HG03097 (cell line): Measurements from ENCODE around the gene CHRND.

Experiments used
- ATAC-seq: cut with Tn5 transposase; IDR thresholded peaks from one replicate; pipeline ENCODE4 v1.9.1; 2021; ENCODE audit not compliant: unreplicated experiment, low FRiP score

The CHRND gene

DNA sequence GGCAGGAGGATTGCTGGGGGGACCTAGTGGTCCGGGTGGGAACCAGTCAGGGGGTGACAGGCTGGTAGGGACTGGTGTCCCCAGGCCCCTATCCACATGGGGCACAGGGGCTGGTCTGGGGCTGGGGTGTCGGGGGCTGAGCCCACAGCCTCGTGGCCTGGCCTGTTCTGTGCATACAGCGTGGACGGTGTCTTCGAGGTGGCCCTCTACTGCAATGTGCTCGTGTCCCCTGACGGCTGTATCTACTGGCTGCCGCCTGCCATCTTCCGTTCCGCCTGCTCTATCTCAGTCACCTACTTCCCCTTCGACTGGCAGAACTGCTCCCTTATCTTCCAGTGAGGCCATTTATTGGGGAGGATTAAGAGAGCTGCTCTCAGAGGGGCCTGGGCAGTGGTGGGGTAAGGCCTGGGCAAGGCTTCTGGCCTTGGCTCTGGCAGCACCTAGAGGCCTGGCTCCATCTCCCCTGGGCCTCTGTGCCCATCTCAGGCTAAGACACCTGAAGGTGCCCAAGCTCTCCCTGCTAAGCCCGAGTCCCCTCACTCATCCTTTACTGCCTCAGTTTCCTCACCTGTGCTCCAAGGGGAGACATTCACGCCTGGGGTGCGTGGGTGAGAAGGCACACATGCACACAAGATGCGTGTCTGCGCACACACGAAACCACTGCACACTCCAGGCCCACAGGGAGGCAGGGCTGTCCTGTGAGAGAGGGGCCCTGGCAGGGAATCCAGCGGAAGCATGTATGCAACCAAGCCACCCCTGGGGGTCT lies 15.4 kb downstream of the CHRND start:
- no peak for ATAC-seq

GRCh38 chr2:232541961-232542714 lies 16.2 kb downstream of the CHRND start:
- no peak for ATAC-seq

GRCh38 chr2:232542715-232543467 lies 16.9 kb downstream of the CHRND start:
- no peak for ATAC-seq

DNA sequence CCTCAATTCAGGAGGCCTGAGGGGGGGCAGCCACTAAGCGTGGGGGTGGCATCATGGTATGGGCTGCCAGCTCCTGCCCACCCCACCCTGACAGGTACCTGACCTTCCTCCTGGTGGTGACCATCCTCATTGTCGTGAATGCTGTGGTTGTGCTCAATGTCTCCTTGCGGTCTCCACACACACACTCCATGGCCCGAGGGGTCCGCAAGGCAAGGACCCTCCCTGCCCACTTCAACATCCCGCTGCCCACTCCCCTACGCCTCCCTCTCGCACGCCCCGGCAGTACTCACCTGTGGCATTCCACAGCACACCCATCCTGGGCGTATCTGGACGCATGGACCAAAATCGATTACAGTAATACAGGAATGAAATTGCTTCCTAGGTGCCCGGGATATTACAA lies 17.5 kb downstream of the CHRND start:
- ATAC-seq: no peak

- ATAC-seq: no peak
Measured at GRCh38 chr2:232543928-232544631, 18.1 kb downstream of the CHRND start.

GRCh38 chr2:232544674-232545073 lies 18.7 kb downstream of the CHRND start:
- ATAC-seq: no peak

DNA sequence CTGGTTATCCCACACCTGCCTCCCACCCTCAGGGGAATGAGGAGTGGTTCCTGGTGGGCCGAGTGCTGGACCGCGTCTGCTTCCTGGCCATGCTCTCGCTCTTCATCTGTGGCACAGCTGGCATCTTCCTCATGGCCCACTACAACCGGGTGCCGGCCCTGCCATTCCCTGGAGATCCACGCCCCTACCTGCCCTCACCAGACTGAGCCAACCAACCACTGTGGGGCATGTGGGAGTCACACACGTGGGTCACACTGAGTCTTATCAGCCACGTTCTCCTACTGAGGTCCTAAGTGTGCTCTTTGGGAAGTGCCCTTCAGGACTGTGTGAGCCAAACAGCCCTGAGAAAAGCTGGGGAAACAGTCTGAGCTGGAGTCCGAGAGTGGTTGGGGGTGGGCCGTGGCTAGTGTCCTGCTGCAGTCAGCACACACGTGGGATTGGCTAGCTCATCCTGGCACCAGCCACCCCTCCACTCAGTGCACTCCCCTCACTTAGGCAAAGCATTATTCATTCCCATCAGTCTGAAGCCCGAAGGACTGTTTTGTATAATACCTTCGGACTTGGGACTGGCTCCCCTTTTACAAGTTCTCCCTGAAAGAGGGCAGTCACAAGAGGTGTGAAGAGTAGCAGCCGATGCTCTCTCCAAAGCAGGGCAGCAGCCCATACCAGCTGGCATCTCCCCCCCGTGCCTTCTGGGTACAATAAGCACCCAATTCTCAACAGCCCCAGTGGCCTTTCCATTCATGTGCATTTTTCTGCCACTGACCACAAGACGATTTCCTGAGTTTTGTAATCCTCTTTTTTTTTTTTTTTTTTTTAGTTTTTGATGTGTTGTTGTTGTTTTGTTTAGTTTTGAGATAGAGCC lies 19.8 kb downstream of the CHRND start:
- ATAC-seq: no peak

DNA sequence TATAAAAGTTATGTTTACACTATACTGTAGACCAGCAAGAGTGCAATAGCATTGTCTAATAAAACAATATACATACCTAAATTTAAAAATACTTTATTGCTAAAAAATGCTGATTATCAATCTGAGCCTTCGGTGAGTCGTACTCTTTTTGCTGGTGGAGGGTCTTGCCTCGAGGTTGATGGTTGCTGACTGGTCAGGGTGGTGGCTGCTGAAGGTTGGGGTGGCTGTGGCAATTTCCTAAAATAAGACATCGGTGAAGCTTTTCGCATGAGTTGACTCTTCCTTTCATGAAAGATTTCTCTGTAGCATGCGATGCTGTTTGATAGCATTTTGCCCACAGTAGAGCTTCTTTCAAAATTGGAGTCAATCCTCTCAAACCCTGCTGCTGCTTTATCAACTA lies 22.0 kb downstream of the CHRND start:
- ATAC-seq: no peak

DNA sequence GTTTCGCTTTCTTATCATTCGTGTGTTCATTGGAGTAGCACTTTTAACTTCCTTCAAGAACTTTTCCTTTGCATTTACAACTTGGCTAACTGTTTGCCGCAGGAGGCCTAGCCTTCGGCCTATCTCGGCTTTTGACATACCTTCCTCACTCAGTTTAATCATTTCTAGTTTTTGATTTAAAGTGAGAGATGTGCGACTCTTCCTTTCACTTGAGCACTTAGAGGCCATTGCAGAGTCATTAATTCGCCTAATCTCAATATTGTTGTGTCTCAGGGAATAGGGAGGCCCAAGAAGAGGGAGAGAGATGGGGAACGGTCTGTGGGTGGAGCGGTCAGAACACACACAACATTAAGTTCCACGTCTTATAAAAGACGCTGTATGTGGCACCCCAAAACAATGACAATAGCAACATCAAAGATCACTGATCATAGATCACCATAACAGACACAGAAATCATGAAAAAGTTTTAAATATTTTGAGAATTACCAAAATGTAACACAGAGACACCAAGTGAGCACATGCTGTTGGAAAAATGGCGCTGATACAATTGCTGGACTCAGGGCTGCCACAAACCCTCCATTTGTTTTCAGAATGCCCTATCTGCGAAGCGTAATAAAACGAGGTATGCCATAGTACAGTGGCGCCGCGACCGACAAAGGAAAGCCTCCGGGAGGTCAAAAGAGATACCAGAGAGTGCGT lies 23.8 kb downstream of the CHRND start:
- no peak for ATAC-seq

- ATAC-seq: peak; percentile 91
Measured at GRCh38 chr2:232550354-232551249, 24.6 kb downstream of the CHRND start, which contains the start of the genes EIF4E2 and TIGD1. Gene EIF4E2 (plus strand): TSS chr2:232550689. CDS start chr2:232550725, 36 bp downstream. Gene TIGD1 (minus strand): TSS chr2:232550557. CDS start chr2:232549882, 675 bp downstream.

- no peak for ATAC-seq
Measured at GRCh38 chr2:232551250-232551638, 25.3 kb downstream of the CHRND start.

GRCh38 chr2:232551776-232552175 lies 25.8 kb downstream of the CHRND start:
- no peak for ATAC-seq

DNA sequence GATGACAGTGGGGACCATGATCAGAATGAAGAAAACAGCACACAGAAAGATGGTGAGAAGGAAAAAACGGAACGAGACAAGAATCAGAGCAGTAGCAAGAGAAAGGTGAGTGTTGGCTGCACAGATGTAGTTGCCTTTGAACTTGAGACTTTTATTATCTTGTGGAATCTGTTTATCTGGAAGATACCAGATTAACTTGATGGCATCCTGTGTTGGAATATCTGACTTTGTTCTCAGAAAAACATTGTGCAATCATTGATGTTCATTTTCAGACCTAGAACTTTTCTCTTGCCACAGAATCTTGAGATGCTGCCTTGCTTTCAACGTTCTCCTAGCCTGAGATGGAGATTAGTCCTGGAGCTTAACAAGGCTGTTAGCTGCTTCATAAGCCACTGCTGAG lies 30.5 kb downstream of the CHRND start:
- no peak for ATAC-seq

DNA sequence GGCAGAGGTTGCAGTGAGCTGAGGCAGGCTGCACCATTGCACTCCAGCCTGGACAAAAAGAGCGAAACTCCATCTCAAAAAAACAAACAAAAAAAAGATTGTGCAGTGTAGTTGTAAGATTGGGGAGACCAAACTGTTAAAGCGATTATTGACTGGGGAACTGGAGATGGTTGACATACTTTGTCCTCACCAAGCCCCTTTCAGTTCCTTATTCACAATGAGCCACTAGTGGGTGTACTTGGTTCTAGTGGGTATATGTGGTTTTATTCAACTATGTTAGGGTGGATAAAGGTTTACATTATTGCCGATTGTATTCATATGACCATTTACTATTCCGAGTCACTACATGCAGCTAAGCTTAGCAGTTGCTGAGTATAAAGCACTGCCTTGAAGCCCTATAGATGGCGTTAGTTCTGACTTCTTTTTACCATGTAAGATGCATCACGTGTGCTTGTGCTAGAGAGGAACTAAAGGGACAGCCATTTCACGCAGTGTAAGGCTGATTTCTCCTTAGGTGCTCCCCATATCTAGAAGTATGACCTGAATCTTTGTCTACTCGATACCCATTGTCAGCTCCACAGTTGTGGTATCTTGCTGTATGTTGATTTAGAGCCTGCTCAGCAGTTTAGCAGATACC lies 36.7 kb downstream of the CHRND start:
- no peak for ATAC-seq

DNA sequence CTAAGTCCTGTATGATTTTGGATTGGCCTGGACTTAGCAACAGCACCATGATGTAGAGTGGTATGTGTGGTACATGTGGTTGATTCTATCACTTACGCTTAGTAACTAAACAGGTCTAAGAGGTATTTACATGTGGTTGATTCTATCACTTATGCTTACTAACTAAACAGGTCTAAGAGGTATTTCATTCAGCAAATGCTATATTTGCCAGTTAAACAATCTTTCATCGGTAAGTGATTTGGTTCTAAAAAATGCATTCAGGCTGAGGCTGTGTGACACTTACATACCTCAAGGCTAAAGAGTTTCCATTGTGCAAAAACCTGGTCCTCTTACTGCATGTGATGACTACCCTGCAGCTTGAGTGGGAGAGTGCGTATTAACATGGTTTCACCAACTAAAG lies 37.6 kb downstream of the CHRND start:
- ATAC-seq: no peak

GRCh38 chr2:232567721-232568120 lies 41.8 kb downstream of the CHRND start:
- no peak for ATAC-seq

DNA sequence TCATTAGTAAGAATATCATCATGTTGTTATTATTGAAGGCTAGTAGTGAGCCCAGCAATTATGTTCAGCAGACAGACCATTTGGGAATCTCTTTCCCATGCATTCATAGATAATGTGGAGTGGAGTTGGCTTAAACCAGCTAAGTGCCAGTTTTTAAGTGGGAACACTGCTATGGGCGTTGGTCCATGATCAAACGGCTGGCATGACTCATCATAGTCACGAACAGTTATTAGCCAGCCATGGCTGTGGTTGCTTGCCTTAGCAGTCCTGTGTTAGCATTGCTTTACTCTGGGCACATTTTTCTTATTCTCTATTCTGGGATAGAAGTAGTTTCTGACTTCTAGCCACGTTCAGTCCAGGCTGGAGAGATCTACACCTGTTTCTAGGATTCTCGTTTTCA lies 42.2 kb downstream of the CHRND start:
- ATAC-seq: no peak

DNA sequence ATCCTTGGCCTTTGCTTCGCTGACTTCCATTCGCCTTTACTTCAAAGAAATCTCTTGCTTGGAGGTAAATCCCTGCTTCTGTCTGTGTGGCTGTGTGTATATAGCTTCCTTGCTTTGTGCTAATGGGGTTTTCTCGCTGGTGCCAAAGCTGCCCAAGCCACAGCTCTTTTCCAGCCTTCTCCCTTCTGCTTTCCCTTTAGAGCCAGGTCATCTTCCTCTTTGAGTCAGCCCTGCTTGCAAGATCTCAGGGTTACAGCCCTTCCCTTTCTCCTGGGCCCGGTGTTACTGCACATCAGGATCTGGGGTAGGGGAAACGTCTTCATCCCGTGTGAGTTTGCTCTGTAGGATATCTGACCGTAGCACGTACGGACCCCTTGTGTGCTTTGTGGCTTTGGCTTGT lies 43.6 kb downstream of the CHRND start:
- no peak for ATAC-seq
